HG03354 (cell line): Measurements from ENCODE around the gene ERVK3-1.
"Not testable (repeated sequence)": the region's sequence is repeated elsewhere in the genome, so short reads cannot be mapped to it uniquely, and the experiment has no call there.

Experiments used
- ATAC-seq: cut with Tn5 transposase; IDR thresholded peaks from one replicate; pipeline ENCODE4 v1.9.1; 2021; ENCODE audit warnings: mild to moderate bottlenecking; ENCODE audit not compliant: unreplicated experiment, poor library complexity, severe bottlenecking

The ERVK3-1 gene

GRCh38 chr19:58300620-58301019, 4.6 kb upstream of the ERVK3-1 start:
- ATAC-seq, result no peak

- no peak for ATAC-seq
These were observed 922 bp upstream of the ERVK3-1 start for GRCh38 chr19:58304255-58304654.

- peak; percentile 13 for ATAC-seq
These were observed 471 bp upstream of the ERVK3-1 start for GRCh38 chr19:58304748-58305064.

GRCh38 chr19:58305932-58306323, 751 bp downstream of the ERVK3-1 start:
- no peak for ATAC-seq

GRCh38 chr19:58307736-58308135, 2.6 kb downstream of the ERVK3-1 start:
- ATAC-seq, result no peak

GRCh38 chr19:58310685-58311084, 5.5 kb downstream of the ERVK3-1 start:
- not testable (repeated sequence) for ATAC-seq

- ATAC-seq, result no peak
These were observed 6.2 kb downstream of the ERVK3-1 start for GRCh38 chr19:58311345-58311865.

- no peak for ATAC-seq
These were observed 10.4 kb downstream of the ERVK3-1 start for GRCh38 chr19:58315580-58315979.

GRCh38 chr19:58317476-58318072, 12.4 kb downstream of the ERVK3-1 start:
- ATAC-seq, result no peak

GRCh38 chr19:58318297-58318696, 13.1 kb downstream of the ERVK3-1 start:
- no peak for ATAC-seq

GRCh38 chr19:58319241-58319640, 14.1 kb downstream of the ERVK3-1 start:
- no peak for ATAC-seq

GRCh38 chr19:58325311-58326022, 20.3 kb downstream of the ERVK3-1 start:
- no peak for ATAC-seq

- no peak for ATAC-seq
These were observed 21.3 kb downstream of the ERVK3-1 start for GRCh38 chr19:58326501-58326913.

GRCh38 chr19:58326914-58327726, 21.9 kb downstream of the ERVK3-1 start, which contains the start of gene ZSCAN22:
Gene ZSCAN22, plus strand, starts transcription at chr19:58326994. Its CDS starts 7,809 bp downstream, at chr19:58334803.
- peak; percentile 92 for ATAC-seq

- no peak for ATAC-seq
These were observed 23.8 kb downstream of the ERVK3-1 start for GRCh38 chr19:58328999-58329398.

- ATAC-seq, result no peak
These were observed 25.3 kb downstream of the ERVK3-1 start for GRCh38 chr19:58330458-58330857.

GRCh38 chr19:58332697-58333096, 27.5 kb downstream of the ERVK3-1 start:
- ATAC-seq, result no peak

- no peak for ATAC-seq
These were observed 29.6 kb downstream of the ERVK3-1 start for GRCh38 chr19:58334691-58335249.

- no peak for ATAC-seq
These were observed 30.5 kb downstream of the ERVK3-1 start for GRCh38 chr19:58335630-58336029.

GRCh38 chr19:58336216-58336615, 31.0 kb downstream of the ERVK3-1 start:
- no peak for ATAC-seq
